HUES64 (cell line): ENCODE results near the gene CEP250.
"Not testable (repeated sequence)": the region's sequence is repeated elsewhere in the genome, so short reads cannot be mapped to it uniquely, and the experiment has no call there.

Experiments
- H3K27ac ChIP-seq: 2 replicates; pipeline ENCODE4 v1.7.0; 2013; ENCODE audit warnings: low read depth, low read length, inconsistent platforms
- H3K27me3 ChIP-seq: 2 replicates; pipeline ENCODE4 v1.6.1; 2013; ENCODE audit warnings: mild to moderate bottlenecking, low read length; ENCODE audit not compliant: insufficient read depth
- H3K36me3 ChIP-seq: 2 replicates; pipeline ENCODE4 v1.6.1; 2013; ENCODE audit warnings: mild to moderate bottlenecking, low read length; ENCODE audit not compliant: insufficient read depth
- H3K4me1 ChIP-seq: 2 replicates; pipeline ENCODE4 v1.6.1; 2013; ENCODE audit warnings: mild to moderate bottlenecking, low read length, moderate library complexity; ENCODE audit not compliant: insufficient read depth
- H3K4me3 ChIP-seq: 2 replicates; pipeline ENCODE4 v1.5.1; 2013; ENCODE audit warnings: mild to moderate bottlenecking, low read length, moderate library complexity
- H3K9ac ChIP-seq: 2 replicates; pipeline ENCODE4 v1.6.1; 2013; ENCODE audit warnings: mild to moderate bottlenecking, low read depth, low read length
- H3K9me3 ChIP-seq: 2 replicates; pipeline ENCODE4 v1.6.1; 2013; ENCODE audit warnings: low read depth, low read length; ENCODE audit not compliant: insufficient read depth
- WGBS: fragments of 150-250, 120-280 bp; methylation state at CpG from one replicate; pipeline ENCODE4 v1.1.7; 2013; ENCODE audit warnings: missing lambda C conversion rate; 5-methylcytosine and 5-hydroxymethylcytosine counted together

Gene CEP250

DNA sequence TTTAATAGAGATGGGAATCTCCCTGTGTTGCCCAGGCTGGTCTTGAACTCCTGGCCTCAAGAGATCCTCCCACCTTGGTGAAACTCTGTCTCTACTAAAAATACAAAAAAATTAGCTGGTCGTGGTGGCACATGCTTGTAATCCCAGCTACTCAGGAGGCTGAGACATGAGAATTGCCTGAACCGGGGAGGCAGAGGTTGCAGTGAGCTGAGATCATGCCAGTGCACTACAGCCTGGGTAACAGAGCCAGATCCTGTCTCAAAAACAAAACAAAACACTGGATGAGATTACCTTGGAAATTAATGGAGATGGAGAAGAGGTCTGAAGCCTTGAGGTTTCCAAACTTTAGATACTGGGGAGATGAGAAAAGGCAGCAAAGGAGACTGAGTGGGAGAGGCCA lies 2.1 kb downstream of the CEP250 start:
- not testable (repeated sequence) for H3K4me1 ChIP-seq, H3K9me3 ChIP-seq, H3K27me3 ChIP-seq, H3K4me3 ChIP-seq, H3K9ac ChIP-seq, H3K27ac ChIP-seq
- H3K36me3 ChIP-seq = peaks cover 28% of the 10 kb centered on the region
- WGBS = 85% methylated on average over 2 of the region's 2 CpGs

DNA sequence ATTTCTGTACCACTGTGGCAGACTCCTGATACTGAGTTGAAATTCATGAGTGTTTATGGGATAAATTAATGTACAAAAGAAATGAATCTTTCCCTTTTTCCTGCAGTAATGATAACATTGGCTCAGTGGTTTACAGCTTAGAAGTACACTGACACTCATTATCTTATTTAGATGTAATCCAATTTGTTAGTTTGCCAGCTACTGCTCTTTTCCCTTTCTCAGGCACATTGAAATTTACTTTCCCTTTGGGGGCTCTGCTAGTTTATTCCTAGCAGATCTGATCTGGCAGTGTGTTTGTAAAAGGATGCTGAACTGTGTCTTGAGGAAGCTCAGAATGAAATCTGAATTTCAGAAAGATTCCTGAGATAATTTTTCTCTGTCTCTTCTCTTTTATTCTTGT lies 3.0 kb downstream of the CEP250 start:
- no peak overlapping the region for H3K4me3 ChIP-seq

GRCh38 chr20:35461620-35462019 lies 6.2 kb downstream of the CEP250 start:
- H3K27ac ChIP-seq = no peak overlapping the region

More for the DNA sequence above, 3.0 kb downstream of the CEP250 start:
- Histone ChIP-seq H3K36me3 (peaks cover 30% of the 10 kb centered on the region), H3K27ac (no peak overlapping the region), H3K9ac (no peak overlapping the region), H3K9me3 (no peaks in the 10 kb centered on the region), H3K4me1 (peaks cover 3% of the 10 kb centered on the region; the same call in 1 of the 2 replicates), H3K27me3 (no peaks in the 10 kb centered on the region)

DNA sequence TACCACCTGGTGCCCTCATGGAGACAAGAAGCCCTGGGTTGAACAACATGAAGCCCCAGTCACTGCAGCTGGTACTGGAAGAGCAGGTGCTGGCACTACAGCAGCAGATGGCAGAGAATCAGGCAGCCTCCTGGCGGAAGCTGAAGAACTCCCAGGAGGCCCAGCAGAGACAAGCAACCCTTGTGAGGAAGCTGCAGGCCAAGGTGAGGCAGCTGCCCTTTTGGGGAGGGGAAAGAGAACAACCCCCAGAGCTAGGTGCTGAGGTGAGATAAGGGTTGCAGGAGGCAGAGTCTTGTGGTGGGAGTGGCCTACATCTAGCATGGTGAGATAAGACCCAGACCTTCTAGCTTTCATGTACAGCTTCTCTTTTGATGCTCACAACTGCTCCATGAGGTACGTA lies 7.0 kb downstream of the CEP250 start:
- H3K27me3 ChIP-seq = no peaks in the 10 kb centered on the region
- H3K36me3 ChIP-seq = peaks cover 62% of the 10 kb centered on the region
- no peak overlapping the region for H3K27ac ChIP-seq
- WGBS = 95% methylated on average over 1 of the region's 2 CpGs
- no peaks in the 10 kb centered on the region for H3K4me1 ChIP-seq
- H3K4me3 ChIP-seq = no peak overlapping the region
- no peak overlapping the region for H3K9ac ChIP-seq
- no peaks in the 10 kb centered on the region for H3K9me3 ChIP-seq

More at GRCh38 chr20:35461620-35462019, 6.2 kb downstream of the CEP250 start:
- 86% methylated on average over 3 of the region's 3 CpGs for WGBS
- Histone ChIP-seq H3K27me3 (no peaks in the 10 kb centered on the region), H3K9ac (no peak overlapping the region), H3K36me3 (peaks cover 55% of the 10 kb centered on the region), H3K4me1 (no peaks in the 10 kb centered on the region), H3K4me3 (no peak overlapping the region), H3K9me3 (no peaks in the 10 kb centered on the region)

DNA sequence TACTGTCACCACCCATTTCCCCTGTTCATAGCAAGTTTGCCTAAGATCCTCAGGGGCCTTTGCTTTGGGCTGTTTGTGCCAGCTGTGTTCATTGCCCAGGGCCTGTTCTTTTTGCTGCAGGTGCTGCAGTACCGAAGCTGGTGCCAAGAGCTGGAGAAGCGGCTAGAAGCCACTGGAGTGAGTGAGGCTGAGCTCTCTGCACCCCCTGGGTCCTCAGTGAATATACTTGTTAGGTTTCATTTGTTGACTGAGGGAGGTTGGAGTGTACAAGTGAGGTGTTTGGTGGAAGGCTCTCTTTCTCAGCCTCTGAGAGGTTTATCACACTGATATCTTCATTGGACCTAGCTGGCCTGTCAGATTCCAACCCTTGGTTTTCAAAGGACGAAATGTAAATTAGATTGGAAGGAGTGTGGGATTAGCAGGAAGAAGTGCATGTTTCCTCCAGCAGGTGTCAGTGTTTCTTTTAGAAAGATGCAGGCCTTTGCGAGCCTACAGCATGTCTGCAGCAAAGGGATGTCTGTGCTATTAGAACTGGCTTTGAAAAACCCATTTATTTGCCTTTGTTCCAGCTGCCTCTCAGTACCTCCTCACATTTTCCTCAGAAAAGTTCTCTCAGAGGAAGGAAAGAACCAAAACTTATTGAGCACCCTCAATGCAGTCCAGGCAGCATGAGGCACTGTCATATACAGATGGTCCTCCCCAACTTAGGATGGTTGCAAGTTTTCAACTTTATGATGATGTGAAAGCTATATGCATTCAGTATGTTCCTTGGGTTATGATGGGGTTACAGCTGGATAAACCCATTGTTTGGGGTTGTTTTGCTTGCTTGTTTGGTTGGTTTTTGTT lies 8.3 kb downstream of the CEP250 start:
- Histone ChIP-seq H3K9me3 (no peaks in the 10 kb centered on the region), H3K4me1 (no peaks in the 10 kb centered on the region), H3K27me3 (no peaks in the 10 kb centered on the region), H3K36me3 (peaks cover 74% of the 10 kb centered on the region), H3K9ac (no peak overlapping the region), H3K4me3 (no peak overlapping the region), H3K27ac (no peak overlapping the region; the same call in 1 of the 2 replicates)
- WGBS = 63% methylated on average over 4 of the region's 4 CpGs

- Histone ChIP-seq H3K4me1 (no peaks in the 10 kb centered on the region), H3K4me3 (no peak overlapping the region), H3K9ac (no peak overlapping the region), H3K27ac (no peak overlapping the region), H3K27me3 (no peaks in the 10 kb centered on the region), H3K9me3 (no peaks in the 10 kb centered on the region), H3K36me3 (peaks cover 84% of the 10 kb centered on the region)
- 92% methylated on average over 6 of the region's 6 CpGs for WGBS
Observed at GRCh38 chr20:35465976-35466375, 10.6 kb downstream of the CEP250 start.

DNA sequence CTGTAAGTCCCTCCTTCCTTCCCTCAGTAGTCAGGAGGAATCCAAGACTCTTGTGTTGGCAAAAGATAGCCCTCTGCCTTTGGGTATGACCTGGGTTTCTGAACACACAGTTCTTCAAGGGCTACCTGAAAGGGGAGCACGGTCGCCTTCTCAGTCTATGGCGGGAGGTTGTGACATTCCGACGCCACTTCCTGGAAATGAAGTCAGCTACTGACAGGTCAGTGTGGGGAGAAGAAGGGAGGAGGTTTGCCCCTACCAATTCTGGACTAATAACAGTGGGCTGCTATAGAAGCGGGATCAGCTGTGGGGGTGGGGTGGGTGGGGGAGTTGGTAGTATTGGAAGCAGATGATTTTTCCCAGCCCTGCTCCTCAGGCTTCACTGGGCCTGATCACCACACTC lies 11.5 kb downstream of the CEP250 start:
- Histone ChIP-seq H3K27me3 (no peaks in the 10 kb centered on the region), H3K9me3 (no peaks in the 10 kb centered on the region), H3K27ac (no peak overlapping the region), H3K4me3 (no peak overlapping the region), H3K4me1 (no peaks in the 10 kb centered on the region), H3K9ac (no peak overlapping the region), H3K36me3 (peaks cover 84% of the 10 kb centered on the region)
- 91% methylated on average over 6 of the region's 6 CpGs for WGBS

DNA sequence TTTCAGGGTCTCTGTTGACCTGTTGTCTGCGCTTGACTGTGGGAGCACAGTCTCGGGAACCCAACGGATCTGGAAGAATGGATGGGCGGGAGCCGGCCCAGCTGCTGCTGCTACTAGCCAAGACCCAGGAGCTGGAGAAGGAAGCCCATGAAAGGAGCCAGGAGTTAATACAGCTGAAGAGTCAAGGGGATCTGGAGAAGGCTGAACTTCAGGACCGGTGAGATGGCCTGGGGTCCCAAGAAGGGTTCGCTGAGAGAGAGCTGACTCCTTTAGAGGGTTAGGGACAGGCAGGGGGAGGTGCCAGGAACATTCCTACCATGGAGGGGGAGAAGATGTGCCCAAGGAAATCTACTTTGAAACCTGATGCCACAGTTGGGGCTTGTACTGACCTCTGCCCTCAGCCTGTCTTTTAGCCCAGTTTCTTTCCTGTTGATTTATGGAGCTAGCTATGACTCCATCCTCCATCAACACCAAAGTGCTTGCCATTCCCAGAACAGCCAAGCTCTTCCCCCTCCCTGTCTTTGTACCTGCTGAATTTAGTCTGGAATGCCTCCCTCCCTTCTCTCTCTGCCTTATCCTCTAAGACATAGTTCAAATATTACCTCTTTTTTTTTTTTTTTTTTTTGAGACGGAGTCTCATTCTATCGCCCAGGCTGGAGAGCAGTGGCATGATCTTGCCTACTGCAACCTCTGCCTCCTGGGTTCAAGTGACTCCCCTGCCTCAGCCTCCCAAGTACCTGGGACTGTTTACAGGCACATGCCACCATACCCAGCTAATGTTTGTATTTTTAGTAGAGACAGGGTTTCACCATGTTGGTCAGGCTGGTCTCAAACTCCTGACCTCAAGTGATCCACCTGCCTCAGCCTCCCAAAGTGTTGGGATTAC lies 12.2 kb downstream of the CEP250 start:
- Histone ChIP-seq H3K4me1 (no peaks in the 10 kb centered on the region), H3K36me3 (peaks cover 84% of the 10 kb centered on the region), H3K27ac (no peak overlapping the region), H3K9me3 (no peaks in the 10 kb centered on the region), H3K27me3 (no peaks in the 10 kb centered on the region), H3K4me3 (no peak overlapping the region), H3K9ac (no peak overlapping the region)
- WGBS = 83% methylated on average over 9 of the region's 9 CpGs

DNA sequence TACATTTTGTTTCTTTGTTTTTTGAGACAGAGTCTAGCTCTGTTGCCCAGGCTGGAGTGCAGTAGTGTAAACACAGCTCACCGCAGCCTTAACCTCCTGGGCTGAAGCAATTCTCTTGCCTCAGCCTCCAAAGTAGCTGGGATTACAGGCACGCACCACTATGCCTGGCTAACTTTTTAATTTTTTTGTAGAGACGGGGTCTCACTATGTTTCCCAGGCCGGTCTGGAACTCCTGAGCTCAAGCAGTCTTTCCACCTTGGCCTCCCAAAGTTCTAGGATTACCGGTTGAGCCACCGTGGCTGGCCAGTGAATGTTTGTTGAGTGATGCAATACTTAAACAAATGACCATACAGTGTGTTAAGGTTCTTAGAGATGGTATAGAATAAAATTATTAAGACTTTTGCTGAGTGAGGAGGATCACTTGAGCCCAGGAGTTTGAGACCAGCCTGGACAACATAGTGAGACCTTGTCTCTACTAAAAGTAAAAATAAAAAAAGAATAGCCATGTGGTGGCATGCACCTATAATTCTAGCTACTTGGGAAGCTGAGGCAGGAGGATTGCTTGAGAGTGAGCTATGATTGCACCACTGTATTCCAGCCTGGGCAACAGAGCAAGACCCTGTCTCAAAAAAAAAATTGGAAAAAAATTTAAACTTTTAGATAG lies 13.4 kb downstream of the CEP250 start:
- WGBS = 78% methylated on average over 6 of the region's 6 CpGs
- no peaks in the 10 kb centered on the region for H3K27me3 ChIP-seq
- H3K36me3 ChIP-seq = peaks cover 94% of the 10 kb centered on the region
- no peaks in the 10 kb centered on the region for H3K9me3 ChIP-seq
- no peak overlapping the region for H3K27ac ChIP-seq
- no peak overlapping the region for H3K9ac ChIP-seq
- H3K4me3 ChIP-seq = no peak overlapping the region
- no peaks in the 10 kb centered on the region for H3K4me1 ChIP-seq

GRCh38 chr20:35472209-35472608 lies 16.8 kb downstream of the CEP250 start:
- no peak overlapping the region for H3K27ac ChIP-seq
- H3K4me1 ChIP-seq = no peaks in the 10 kb centered on the region
- H3K4me3 ChIP-seq = no peak overlapping the region
- WGBS = 98% methylated on average over 3 of the region's 3 CpGs
- no peaks in the 10 kb centered on the region for H3K9me3 ChIP-seq
- H3K36me3 ChIP-seq = peaks cover 98% of the 10 kb centered on the region
- H3K9ac ChIP-seq = no peak overlapping the region
- H3K27me3 ChIP-seq = no peaks in the 10 kb centered on the region

GRCh38 chr20:35473684-35474083 lies 18.3 kb downstream of the CEP250 start:
- no peak overlapping the region for H3K4me3 ChIP-seq
- H3K36me3 ChIP-seq = peaks cover 97% of the 10 kb centered on the region
- H3K9me3 ChIP-seq = no peaks in the 10 kb centered on the region
- no peak overlapping the region for H3K9ac ChIP-seq
- no peaks in the 10 kb centered on the region for H3K4me1 ChIP-seq
- WGBS = 89% methylated on average over 8 of the region's 8 CpGs
- no peaks in the 10 kb centered on the region for H3K27me3 ChIP-seq
- H3K27ac ChIP-seq = no peak overlapping the region
